ENCODE data around the gene EMILIN2. TPM values are rescaled to one million over a fixed set of nuclear protein-coding genes. Genes with fewer than 3 reads are reported as not detected.

Gene EMILIN2
- polyA plus RNA-seq, 2 of the 4 experiments (the other 2 are of a cell fraction), result 5.4 to 7.8 TPM

- FAIRE-seq (no peak), ATAC-seq (no peak), DNase-seq (ENCODE audit: low read depth in 1 of 2, low spot score in 1 of 2) (no peak)
- 0 out of 3 replicates have a peak, but pooled peaks cover 8% of the 10 kb centered on the region for H3K4me1 ChIP-seq
- CTCF ChIA-PET, result interaction anchor here (0.6 to 2.2 kb wide), 3 partner anchors 8 to 142 kb away, joined by 3 to 6 read pairs (median 4); no protein-coding TSS in a partner anchor
- H3K4me3 ChIP-seq, result peak overlapping the region; percentile 83
- no peaks in the 10 kb centered on the region for H3K9me3 ChIP-seq
- peak overlapping the region; percentile 85 for H3K4me2 ChIP-seq
- POLR2A ChIA-PET, result no interaction called here
- TF ChIP-seq JUNB (IDR thresholded peaks at IDR 0.05) (no peak), RAD21 (conservative IDR thresholded peaks at IDR 0.05 in 1 of 2, IDR thresholded peaks at IDR 0.05 in 1 of 2) (no peak), KDM1A (IDR thresholded peaks at IDR 0.05; ENCODE audit: low read depth) (no peak), RARB (CRISPR knock-in tag; IDR thresholded peaks at IDR 0.05) (no peak), BCL3 (IDR thresholded peaks at IDR 0.05) (no peak), ATOH8 (CRISPR knock-in tag; IDR thresholded peaks at IDR 0.05; ENCODE audit: low read depth) (no peak), E2F6 (IDR thresholded peaks at IDR 0.05; ENCODE audit: borderline replicate concordance, low read depth) (no peak), TP53 (CRISPR knock-in tag; IDR thresholded peaks at IDR 0.05) (no peak)
- 84% methylated on average over 4 of the region's 5 CpGs for WGBS (ENCODE audit: missing lambda C conversion rate)
- peak overlapping the region in 1 of 2 experiments; percentile 96; a peak in 4 of 6 replicates for H3K27ac ChIP-seq
These were observed 60.8 kb downstream of the EMILIN2 start for GRCh38 chr18:2907550-2908135.

GRCh38 chr18:2908166-2908945 is 61.5 kb downstream of the EMILIN2 start:
- 0 out of 3 replicates have a peak, but pooled peaks cover 5% of the 10 kb centered on the region for H3K4me1 ChIP-seq
- 95% methylated on average over 9 of the region's 9 CpGs for WGBS (ENCODE audit: missing lambda C conversion rate)
- no peak for ATAC-seq
- POLR2A ChIA-PET, result no interaction called here
- H3K4me3 ChIP-seq, result no peak overlapping the region
- TF ChIP-seq MAZ (IDR thresholded peaks at IDR 0.05; ENCODE audit: borderline replicate concordance, low read depth, low read length), result no peak
- TF ChIP-seq TFCP2L1 (CRISPR knock-in tag; IDR thresholded peaks at IDR 0.05), result no peak
- no peak for TF ChIP-seq TP53 (CRISPR knock-in tag; IDR thresholded peaks at IDR 0.05)
- TF ChIP-seq ZFP36 (IDR thresholded peaks at IDR 0.05; ENCODE audit: borderline replicate concordance, partially characterized antibody), result no peak
- no peak for TF ChIP-seq ZC3H11A (IDR thresholded peaks at IDR 0.05)
- CTCF ChIA-PET, result interaction anchor here (2.2 kb wide), 1 partner anchor 9 kb away, joined by 6 read pairs; no protein-coding TSS in a partner anchor
- no peaks in the 10 kb centered on the region for H3K9me3 ChIP-seq
- DNase-seq (ENCODE audit: low read depth in 1 of 2, low spot score in 1 of 2), result no peak
- H3K4me2 ChIP-seq, result no peak overlapping the region
- H3K27ac ChIP-seq, result no peak overlapping the region
- no peak for FAIRE-seq

GRCh38 chr18:2908946-2909335 is 62.1 kb downstream of the EMILIN2 start:
- no peak overlapping the region for H3K27ac ChIP-seq
- 86% methylated on average over 2 of the region's 2 CpGs for WGBS (ENCODE audit: missing lambda C conversion rate)
- H3K4me1 ChIP-seq, result 0 out of 3 replicates have a peak, but pooled peaks cover 5% of the 10 kb centered on the region
- no peak for FAIRE-seq
- no peak for ATAC-seq
- no peak overlapping the region for H3K4me3 ChIP-seq
- POLR2A ChIA-PET, result no interaction called here
- CTCF ChIA-PET, result interaction anchor here (1.0 to 2.2 kb wide), 2 partner anchors 10 to 142 kb away, joined by 3 to 6 read pairs; no protein-coding TSS in a partner anchor
- no peaks in the 10 kb centered on the region for H3K9me3 ChIP-seq
- TF ChIP-seq KDM1A (IDR thresholded peaks at IDR 0.05; ENCODE audit: low read depth) (no peak), HOXB13 (CRISPR knock-in tag; IDR thresholded peaks at IDR 0.05; ENCODE audit: low read depth) (no peak), ZNF302 (CRISPR knock-in tag; IDR thresholded peaks at IDR 0.05) (no peak), E2F6 (IDR thresholded peaks at IDR 0.05; ENCODE audit: borderline replicate concordance, low read depth) (no peak), MAZ (IDR thresholded peaks at IDR 0.05; ENCODE audit: borderline replicate concordance, low read depth, low read length) (no peak), TP53 (CRISPR knock-in tag; IDR thresholded peaks at IDR 0.05) (no peak)
- H3K4me2 ChIP-seq, result no peak overlapping the region
- no peak for DNase-seq (ENCODE audit: low read depth in 1 of 2, low spot score in 1 of 2)
